ENCODE measurements around the gene INPP4B.

Gene INPP4B

DNA sequence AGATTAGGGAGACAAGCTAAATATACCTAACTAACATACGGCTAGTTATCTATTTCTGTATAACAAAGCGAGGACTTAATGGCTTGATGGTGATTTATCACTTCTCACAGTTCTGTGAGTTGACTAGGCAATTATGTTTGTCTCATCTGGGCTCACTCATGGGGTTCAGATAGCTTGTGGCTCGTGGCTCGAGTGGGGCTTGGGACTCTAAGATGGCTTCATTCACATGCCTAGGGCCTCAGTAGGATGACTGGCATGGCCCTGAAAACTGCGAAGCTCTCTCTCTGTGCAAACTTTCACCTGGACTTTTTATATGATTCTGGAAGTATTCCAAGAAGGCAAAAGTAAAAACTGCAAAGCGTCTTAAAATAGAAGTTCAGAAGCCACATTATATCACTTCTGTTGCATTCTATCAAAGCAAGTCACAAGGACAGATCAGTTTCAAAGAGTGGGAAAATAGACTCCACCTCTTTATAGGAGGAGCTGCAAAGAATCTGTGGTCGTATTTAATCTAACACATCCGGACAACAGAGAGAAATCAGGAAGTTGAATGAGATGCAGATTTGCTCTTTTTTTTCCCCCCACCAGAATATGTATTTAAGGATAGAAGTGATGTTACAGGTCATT is 491.2 kb downstream of the INPP4B start:
- POLR2A ChIA-PET: no interaction called here
- TF ChIP-seq, protein P1, sequence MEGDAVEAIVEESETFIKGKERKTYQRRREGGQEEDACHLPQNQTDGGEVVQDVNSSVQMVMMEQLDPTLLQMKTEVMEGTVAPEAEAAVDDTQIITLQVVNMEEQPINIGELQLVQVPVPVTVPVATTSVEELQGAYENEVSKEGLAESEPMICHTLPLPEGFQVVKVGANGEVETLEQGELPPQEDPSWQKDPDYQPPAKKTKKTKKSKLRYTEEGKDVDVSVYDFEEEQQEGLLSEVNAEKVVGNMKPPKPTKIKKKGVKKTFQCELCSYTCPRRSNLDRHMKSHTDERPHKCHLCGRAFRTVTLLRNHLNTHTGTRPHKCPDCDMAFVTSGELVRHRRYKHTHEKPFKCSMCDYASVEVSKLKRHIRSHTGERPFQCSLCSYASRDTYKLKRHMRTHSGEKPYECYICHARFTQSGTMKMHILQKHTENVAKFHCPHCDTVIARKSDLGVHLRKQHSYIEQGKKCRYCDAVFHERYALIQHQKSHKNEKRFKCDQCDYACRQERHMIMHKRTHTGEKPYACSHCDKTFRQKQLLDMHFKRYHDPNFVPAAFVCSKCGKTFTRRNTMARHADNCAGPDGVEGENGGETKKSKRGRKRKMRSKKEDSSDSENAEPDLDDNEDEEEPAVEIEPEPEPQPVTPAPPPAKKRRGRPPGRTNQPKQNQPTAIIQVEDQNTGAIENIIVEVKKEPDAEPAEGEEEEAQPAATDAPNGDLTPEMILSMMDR (IDR thresholded peaks at IDR 0.05; ENCODE audit: insufficient read depth, low read length, missing control alignments): no peak
- CTCF ChIA-PET: interaction anchor here (0.7 to 5.7 kb wide), 9 partner anchors 10 to 483 kb away, joined by 3 to 55 read pairs (median 3); no protein-coding TSS in a partner anchor
- no peak overlapping the region for H3K4me3 ChIP-seq (ENCODE audit: low read depth, low read length)
- no peak for DNase-seq (ENCODE audit: low read depth, low spot score)

DNA sequence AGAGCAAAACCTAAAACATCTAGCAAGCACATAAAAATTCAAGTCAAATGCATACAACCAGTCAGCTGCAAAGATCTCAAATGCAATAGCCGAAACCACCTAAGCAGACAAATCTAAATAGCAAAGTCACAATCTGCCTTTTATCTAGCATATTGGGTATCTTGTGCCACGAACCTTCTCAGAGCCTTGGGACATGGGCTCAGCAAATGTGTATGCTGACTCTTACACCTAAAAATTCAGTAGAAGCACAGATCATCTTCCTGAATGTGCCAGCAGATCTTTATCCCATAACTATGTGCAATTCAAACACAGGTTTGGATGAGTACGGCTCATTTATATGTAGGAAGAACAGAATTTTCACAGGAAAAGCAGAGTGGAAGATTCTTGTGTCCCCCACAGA is 492.1 kb downstream of the INPP4B start:
- H3K4me3 ChIP-seq (ENCODE audit: low read depth, low read length): no peak overlapping the region
- CTCF ChIA-PET: interaction anchor here (0.7 to 5.7 kb wide), 13 partner anchors 10 to 1048 kb away, joined by 3 to 55 read pairs (median 3); no protein-coding TSS in a partner anchor
- TF ChIP-seq, protein P1 (IDR thresholded peaks at IDR 0.05; ENCODE audit: insufficient read depth, low read length, missing control alignments): no peak
- POLR2A ChIA-PET: no interaction called here
- no peak for DNase-seq (ENCODE audit: low read depth, low spot score)

DNA sequence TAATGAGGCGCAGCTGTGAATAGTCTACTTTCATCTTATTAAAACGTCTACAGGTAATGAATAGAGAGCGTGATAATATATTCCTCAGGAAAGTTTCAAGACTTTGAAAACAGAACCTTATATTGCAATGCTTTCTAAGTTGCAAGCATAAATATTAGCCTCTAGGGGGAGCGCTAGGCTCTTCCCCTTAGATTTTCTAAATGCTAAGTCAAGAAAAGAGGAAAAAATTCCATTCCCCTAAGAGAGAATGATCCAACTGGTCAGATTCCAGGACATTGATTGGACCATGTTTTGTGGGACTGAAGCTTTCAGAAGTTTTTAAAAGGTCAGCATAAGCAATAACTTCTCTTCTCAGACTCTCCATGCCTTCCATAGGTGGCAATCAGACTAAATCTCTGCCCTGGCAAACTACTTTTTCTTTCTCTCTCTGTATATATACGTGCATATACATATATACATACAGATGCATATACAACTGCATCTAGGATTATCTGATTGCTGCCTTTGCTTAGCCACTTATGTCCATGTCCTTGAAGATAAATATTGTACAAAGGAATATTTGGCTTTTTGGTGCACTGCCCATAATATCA is 492.9 kb downstream of the INPP4B start:
- peak; percentile 46 for DNase-seq (ENCODE audit: low read depth, low spot score)
- no peak overlapping the region for H3K4me3 ChIP-seq (ENCODE audit: low read depth, low read length)
- ChIA-PET POLR2A (no interaction called here), CTCF (interaction anchor here (0.6 to 5.7 kb wide), 29 partner anchors 9 to 1048 kb away, joined by 3 to 55 read pairs (median 4); no protein-coding TSS in a partner anchor)
- TF ChIP-seq, protein P1 (IDR thresholded peaks at IDR 0.05; ENCODE audit: insufficient read depth, low read length, missing control alignments): peak; percentile 56

DNA sequence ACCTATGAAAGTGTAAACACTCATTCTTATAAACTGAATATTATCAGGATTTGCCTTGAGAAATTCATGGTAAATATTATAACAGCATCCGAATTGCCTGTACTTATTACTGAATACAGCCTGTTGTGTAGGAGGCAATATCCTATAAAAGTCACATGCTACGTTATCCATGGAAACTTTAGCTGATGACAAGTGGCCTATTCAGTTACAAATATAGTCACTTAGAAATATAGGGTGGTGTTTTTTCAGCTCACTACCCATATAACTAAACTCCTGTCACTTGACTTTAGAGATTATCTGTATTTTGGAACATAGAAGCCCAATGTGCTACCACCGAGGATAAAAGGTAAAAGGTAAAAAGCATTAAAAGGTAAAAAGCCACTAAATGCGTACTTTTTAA is 493.4 kb downstream of the INPP4B start:
- CTCF ChIA-PET: interaction anchor here (0.7 to 5.7 kb wide), 28 partner anchors 9 to 1047 kb away, joined by 3 to 55 read pairs (median 4); no protein-coding TSS in a partner anchor

DNA sequence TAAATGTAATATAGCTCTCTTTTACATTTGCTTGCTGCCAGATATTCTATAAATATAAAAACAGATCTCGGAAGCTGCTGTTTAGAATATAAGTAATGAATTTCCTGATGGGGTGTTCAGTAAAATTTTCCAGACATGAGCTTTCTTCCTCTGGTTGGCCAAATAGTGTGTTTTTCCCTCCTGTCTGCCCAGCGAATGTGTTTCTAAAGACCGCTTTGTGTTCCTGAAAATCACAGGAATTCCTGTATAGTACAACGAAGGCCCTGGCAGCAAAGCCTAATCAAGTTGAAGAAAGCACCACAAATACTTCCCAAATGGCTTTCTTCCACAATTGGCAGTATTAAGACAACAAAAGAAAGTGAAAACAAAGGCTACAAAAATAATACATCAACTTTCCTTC is 494.1 kb downstream of the INPP4B start:
- H3K4me3 ChIP-seq (ENCODE audit: low read depth, low read length): no peak overlapping the region
- CTCF ChIA-PET: interaction anchor here (0.9 to 5.7 kb wide), 19 partner anchors 8 to 1045 kb away, joined by 3 to 55 read pairs (median 4); no protein-coding TSS in a partner anchor

More for the DNA sequence above, 493.4 kb downstream of the INPP4B start:
- H3K4me3 ChIP-seq (ENCODE audit: low read depth, low read length): no peak overlapping the region
- no peak for DNase-seq (ENCODE audit: low read depth, low spot score)
- POLR2A ChIA-PET: no interaction called here
- TF ChIP-seq, protein P1 (IDR thresholded peaks at IDR 0.05; ENCODE audit: insufficient read depth, low read length, missing control alignments): no peak

DNA sequence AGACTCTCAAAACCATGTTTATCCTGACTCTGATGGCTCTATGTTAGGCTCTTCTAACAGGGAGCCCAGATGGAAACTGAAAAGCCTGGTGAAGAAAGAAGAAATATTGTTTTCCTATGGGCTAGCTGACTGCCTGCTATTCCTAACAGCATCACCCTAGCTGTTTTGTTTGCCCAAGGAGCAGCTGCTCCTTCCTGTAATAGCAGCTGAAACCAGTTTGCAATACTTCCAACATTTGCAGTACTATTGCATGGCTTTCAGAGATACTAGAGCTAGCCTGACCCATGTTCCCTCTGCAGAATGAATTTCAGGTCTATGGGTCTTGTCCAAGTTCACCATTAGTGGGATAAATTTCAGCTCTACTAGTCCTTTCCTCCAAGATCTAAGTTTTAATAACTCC is 495.2 kb downstream of the INPP4B start:
- DNase-seq (ENCODE audit: low read depth, low spot score): no peak
- TF ChIP-seq, protein P1 (IDR thresholded peaks at IDR 0.05; ENCODE audit: insufficient read depth, low read length, missing control alignments): no peak
- ChIA-PET POLR2A (no interaction called here), CTCF (interaction anchor here (0.9 to 5.7 kb wide), 9 partner anchors 7 to 369 kb away, joined by 3 to 55 read pairs (median 4); no protein-coding TSS in a partner anchor)
- H3K4me3 ChIP-seq (ENCODE audit: low read depth, low read length): no peak overlapping the region

More for the DNA sequence above, 494.1 kb downstream of the INPP4B start:
- no peak for DNase-seq (ENCODE audit: low read depth, low spot score)
- POLR2A ChIA-PET: no interaction called here
- TF ChIP-seq, protein P1 (IDR thresholded peaks at IDR 0.05; ENCODE audit: insufficient read depth, low read length, missing control alignments): no peak

Data from AG04449 (cell line).